ENCODE data around the gene PUSL1.

DNA sequence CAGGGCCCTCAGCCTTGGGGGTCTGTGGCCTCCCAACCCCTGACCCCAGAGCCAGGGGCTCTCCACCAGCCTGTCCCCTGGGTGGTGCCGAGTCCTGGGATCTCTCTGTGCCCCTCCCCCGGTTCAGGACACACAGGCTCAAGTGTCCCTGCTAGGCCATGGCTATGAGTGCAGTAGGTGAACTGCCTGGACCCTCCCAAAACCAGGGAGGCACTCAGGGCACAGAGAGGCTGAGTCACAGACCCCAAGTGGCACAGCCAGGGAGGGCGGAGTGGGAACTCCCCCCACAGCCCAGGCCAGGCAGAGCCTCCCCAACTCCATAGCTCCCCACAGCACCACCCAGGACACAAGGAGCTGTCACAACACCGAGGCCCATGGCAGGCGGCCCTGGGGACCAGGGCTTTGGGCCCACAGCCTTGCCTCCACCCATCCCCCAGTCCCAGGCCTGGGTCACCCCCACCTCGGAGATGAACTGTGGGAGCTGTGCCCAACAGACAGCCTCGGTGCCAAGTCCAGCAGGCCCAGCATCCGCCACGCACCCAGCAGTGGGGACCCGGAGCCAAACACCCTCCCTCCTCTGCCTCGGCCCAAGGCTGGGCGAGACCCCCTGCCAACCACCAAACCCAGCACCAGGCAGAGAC lies 37.6 kb downstream of the PUSL1 start:
- TF ChIP-seq, protein P1, sequence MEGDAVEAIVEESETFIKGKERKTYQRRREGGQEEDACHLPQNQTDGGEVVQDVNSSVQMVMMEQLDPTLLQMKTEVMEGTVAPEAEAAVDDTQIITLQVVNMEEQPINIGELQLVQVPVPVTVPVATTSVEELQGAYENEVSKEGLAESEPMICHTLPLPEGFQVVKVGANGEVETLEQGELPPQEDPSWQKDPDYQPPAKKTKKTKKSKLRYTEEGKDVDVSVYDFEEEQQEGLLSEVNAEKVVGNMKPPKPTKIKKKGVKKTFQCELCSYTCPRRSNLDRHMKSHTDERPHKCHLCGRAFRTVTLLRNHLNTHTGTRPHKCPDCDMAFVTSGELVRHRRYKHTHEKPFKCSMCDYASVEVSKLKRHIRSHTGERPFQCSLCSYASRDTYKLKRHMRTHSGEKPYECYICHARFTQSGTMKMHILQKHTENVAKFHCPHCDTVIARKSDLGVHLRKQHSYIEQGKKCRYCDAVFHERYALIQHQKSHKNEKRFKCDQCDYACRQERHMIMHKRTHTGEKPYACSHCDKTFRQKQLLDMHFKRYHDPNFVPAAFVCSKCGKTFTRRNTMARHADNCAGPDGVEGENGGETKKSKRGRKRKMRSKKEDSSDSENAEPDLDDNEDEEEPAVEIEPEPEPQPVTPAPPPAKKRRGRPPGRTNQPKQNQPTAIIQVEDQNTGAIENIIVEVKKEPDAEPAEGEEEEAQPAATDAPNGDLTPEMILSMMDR (IDR thresholded peaks at IDR 0.05; ENCODE audit: low read depth, low read length, poor library complexity, severe bottlenecking), result no peak
- TF ChIP-seq EZH2phosphoT487 (IDR thresholded peaks at IDR 0.05; ENCODE audit: borderline replicate concordance, low read length), result no peak

Measured in DOHH2 (cell line).